Measurements from ENCODE around the gene ZMIZ1. TPM values are rescaled to one million over a fixed set of nuclear protein-coding genes. Genes with fewer than 3 reads are reported as not detected.

Gene ZMIZ1
- total RNA-seq, 1 donor from 2014 or later: 84.7 TPM

- DNase-seq (no peak), ATAC-seq (no peak)
- Histone ChIP-seq H3K27ac (no peak overlapping the region), H3K9me3 (no peaks in the 10 kb centered on the region), H3K4me1 (peaks cover 12% of the 10 kb centered on the region), H3K36me3 (peaks cover 70% of the 10 kb centered on the region), H3K4me3 (no peak overlapping the region), H3K27me3 (no peaks in the 10 kb centered on the region)
- TF ChIP-seq CTCF (IDR thresholded peaks at IDR 0.05): no peak
- intact Hi-C loops (cut with DNase I): no loop called here
Observed at GRCh38 chr10:79312601-79313187, 243.9 kb downstream of the ZMIZ1 start.

- H3K36me3 ChIP-seq: peaks cover 64% of the 10 kb centered on the region
- TF ChIP-seq CTCF (IDR thresholded peaks at IDR 0.05): no peak
- no peak for DNase-seq
Observed at GRCh38 chr10:79313320-79313719, 244.6 kb downstream of the ZMIZ1 start.

GRCh38 chr10:79313911-79314439 lies 245.2 kb downstream of the ZMIZ1 start:
- no peak overlapping the region for H3K4me3 ChIP-seq
- no peaks in the 10 kb centered on the region for H3K9me3 ChIP-seq
- H3K27ac ChIP-seq: no peak overlapping the region
- peaks cover 57% of the 10 kb centered on the region for H3K36me3 ChIP-seq
- peaks cover 16% of the 10 kb centered on the region for H3K4me1 ChIP-seq
- H3K27me3 ChIP-seq: no peaks in the 10 kb centered on the region
- intact Hi-C loops (cut with DNase I): no loop called here
- no peak for TF ChIP-seq CTCF (IDR thresholded peaks at IDR 0.05)
- no peak for ATAC-seq
- no peak for DNase-seq

More at GRCh38 chr10:79313320-79313719, 244.6 kb downstream of the ZMIZ1 start:
- H3K4me3 ChIP-seq: no peak overlapping the region
- no peaks in the 10 kb centered on the region for H3K27me3 ChIP-seq
- no peaks in the 10 kb centered on the region for H3K9me3 ChIP-seq
- no peak overlapping the region for H3K27ac ChIP-seq
- peaks cover 16% of the 10 kb centered on the region for H3K4me1 ChIP-seq
- no peak for ATAC-seq
- intact Hi-C loops (cut with DNase I): no loop called here

GRCh38 chr10:79314761-79315601 lies 246.2 kb downstream of the ZMIZ1 start:
- Histone ChIP-seq H3K27me3 (no peaks in the 10 kb centered on the region), H3K36me3 (peaks cover 47% of the 10 kb centered on the region), H3K4me1 (peaks cover 16% of the 10 kb centered on the region), H3K9me3 (no peaks in the 10 kb centered on the region), H3K27ac (no peak overlapping the region), H3K4me3 (no peak overlapping the region)
- intact Hi-C loops (cut with DNase I): no loop called here
- ATAC-seq: no peak
- no peak for TF ChIP-seq CTCF (IDR thresholded peaks at IDR 0.05)
- DNase-seq: no peak

GRCh38 chr10:79315602-79315920 lies 246.8 kb downstream of the ZMIZ1 start:
- no peaks in the 10 kb centered on the region for H3K27me3 ChIP-seq
- no peak for DNase-seq
- no peak for ATAC-seq
- no peak for TF ChIP-seq CTCF (IDR thresholded peaks at IDR 0.05)
- intact Hi-C loops (cut with DNase I): no loop called here
- no peak overlapping the region for H3K27ac ChIP-seq
- H3K4me3 ChIP-seq: no peak overlapping the region
- H3K4me1 ChIP-seq: peaks cover 16% of the 10 kb centered on the region
- H3K36me3 ChIP-seq: peaks cover 41% of the 10 kb centered on the region
- H3K9me3 ChIP-seq: no peaks in the 10 kb centered on the region
